ENCODE data around the gene MYH2.

MYH2 gene

DNA sequence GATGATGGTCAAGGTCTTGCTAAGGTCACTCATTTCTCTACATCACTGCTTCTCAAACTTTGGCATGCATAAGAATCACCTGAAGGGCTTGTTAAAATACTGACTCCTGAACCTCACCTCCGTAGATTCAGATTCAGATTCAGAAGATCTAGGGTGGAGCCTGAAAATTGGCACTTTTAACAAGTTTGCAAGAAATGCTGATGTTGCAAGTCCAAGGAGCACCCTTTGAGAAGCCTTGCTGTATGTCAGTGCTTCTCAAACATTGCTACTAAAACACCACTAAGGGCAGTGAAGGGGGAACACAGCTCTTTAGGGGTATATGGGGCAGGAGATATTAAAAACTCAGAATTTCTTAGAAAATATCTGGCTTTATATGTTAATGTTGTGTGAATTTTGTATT lies 17.4 kb downstream of the MYH2 start:
- no peak for DNase-seq (ENCODE audit: low read depth)
- TF ChIP-seq, protein P1, sequence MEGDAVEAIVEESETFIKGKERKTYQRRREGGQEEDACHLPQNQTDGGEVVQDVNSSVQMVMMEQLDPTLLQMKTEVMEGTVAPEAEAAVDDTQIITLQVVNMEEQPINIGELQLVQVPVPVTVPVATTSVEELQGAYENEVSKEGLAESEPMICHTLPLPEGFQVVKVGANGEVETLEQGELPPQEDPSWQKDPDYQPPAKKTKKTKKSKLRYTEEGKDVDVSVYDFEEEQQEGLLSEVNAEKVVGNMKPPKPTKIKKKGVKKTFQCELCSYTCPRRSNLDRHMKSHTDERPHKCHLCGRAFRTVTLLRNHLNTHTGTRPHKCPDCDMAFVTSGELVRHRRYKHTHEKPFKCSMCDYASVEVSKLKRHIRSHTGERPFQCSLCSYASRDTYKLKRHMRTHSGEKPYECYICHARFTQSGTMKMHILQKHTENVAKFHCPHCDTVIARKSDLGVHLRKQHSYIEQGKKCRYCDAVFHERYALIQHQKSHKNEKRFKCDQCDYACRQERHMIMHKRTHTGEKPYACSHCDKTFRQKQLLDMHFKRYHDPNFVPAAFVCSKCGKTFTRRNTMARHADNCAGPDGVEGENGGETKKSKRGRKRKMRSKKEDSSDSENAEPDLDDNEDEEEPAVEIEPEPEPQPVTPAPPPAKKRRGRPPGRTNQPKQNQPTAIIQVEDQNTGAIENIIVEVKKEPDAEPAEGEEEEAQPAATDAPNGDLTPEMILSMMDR (conservative IDR thresholded peaks at IDR 0.05; ENCODE audit: low read length) = no peak
- H3K4me3 ChIP-seq (ENCODE audit: low read length) = no peak overlapping the region

DNA sequence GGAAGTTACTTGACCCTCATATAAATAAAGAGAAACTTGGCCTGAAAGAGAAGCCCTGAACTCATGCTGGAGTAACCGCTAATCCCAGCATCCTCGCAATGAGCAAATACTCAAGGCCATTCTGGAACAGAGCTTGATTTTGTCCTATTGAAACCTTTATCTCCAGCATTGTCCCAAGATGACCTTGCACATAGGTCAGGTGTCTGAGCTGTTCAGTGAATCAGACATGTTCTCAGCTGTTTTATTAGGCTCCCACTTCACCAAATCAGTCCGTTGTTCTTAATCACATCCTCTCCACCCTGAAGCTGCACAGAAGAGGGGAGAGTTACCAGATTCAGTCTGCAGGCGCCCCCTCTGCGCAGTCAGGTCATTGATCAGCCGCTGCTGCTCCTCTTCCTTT lies 22.0 kb downstream of the MYH2 start:
- TF ChIP-seq, protein P1 (conservative IDR thresholded peaks at IDR 0.05; ENCODE audit: low read length) = no peak
- H3K4me3 ChIP-seq (ENCODE audit: low read length) = no peak overlapping the region
- no peak for DNase-seq (ENCODE audit: low read depth)

DNA sequence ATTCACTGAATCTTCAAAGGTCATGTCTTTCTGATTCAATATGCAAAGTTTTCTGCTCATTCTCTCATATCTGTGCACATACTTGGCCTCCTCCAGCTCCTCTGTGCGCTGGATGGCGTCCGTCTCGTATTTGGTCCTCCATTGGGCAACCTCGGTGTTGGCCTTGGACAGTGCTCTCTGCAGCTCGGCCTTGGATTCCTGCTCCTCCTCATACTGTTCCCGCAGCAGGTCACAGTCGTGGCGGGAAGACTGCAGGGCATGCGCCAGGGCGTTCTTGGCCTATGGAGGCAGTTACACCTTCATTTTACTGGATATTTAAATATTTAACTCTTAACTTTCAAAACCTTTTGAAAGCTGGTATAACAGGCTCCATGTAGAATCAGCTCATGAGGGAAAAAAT lies 22.9 kb downstream of the MYH2 start:
- DNase-seq (ENCODE audit: low read depth) = no peak
- TF ChIP-seq, protein P1 (conservative IDR thresholded peaks at IDR 0.05; ENCODE audit: low read length) = no peak
- H3K4me3 ChIP-seq (ENCODE audit: low read length) = no peak overlapping the region

DNA sequence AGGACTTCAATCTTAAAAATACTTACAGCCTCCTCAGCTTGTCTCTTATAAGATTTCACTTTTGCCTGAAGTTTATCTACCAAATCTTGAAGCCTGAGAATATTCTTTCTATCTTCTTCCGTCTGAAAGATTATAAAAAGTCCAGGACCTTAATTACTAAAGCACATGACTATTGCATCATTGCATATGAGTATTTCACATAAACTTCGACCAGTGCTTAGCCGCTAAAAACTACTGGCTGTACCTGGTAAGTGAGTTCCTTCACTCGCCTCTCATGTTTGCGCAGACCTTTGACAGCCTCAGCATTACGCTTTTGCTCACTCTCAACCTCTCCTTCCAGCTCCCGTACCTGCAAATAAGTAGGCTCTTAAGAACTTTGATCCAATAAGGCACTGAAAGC lies 26.4 kb downstream of the MYH2 start:
- TF ChIP-seq, protein P1 (conservative IDR thresholded peaks at IDR 0.05; ENCODE audit: low read length) = no peak
- H3K4me3 ChIP-seq (ENCODE audit: low read length) = no peak overlapping the region
- no peak for DNase-seq (ENCODE audit: low read depth)

DNA sequence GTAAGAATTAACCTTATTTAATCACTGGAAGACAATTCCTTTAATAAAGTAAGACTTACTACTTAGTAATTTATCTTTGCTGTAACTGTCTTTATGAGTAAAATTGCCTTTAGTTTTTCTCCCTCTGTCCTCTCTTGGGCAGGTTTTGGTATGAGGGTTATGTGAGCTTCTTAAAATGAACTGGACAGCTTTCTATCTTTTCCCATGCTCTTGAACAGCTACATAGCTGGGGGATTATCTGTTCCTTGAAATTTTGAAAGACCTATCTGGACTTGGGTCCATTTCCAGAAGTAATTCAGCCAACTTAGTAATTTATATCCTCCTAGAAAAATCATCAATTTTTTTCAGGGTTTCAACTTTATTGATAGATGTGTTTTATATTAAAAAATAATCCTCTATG lies 27.5 kb downstream of the MYH2 start:
- TF ChIP-seq, protein P1 (conservative IDR thresholded peaks at IDR 0.05; ENCODE audit: low read length) = no peak
- no peak for DNase-seq (ENCODE audit: low read depth)
- no peak overlapping the region for H3K4me3 ChIP-seq (ENCODE audit: low read length)

DNA sequence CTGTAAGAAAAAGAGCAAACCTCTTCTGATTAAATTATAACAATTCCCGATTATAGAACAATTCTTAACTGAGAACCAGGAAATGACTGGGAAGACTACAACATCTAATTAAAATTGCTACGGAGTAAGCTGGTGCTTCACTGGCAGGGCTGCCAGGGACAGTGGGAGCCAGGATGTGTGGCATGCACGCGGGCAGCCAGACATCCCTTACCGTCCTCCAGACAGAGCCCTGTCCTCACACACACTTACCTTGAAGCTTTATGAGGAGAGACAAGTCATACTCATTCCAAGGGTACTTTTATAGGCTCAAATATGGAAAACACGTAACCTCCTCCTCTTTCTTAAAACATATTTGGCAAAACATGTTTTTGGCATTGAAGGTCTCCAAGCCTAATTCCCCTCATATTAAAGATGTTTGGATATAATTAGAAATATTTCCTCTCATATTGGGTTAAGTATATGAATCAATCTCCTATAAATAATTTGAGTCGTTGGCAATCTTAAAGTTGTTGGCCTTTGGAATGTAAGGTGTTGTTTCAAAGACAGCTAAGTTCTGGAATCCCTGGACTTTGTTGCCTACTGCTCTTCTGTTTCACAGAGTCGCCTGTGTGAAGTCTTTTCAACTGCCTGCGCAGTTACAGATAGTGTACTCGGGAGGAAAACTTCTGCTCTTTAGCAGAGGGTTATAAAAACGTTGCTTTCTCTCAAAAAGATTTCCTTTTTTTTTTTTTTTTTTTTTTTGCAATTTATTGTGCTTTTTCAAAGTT lies 31.0 kb downstream of the MYH2 start, which contains the start of gene MYH1:
Gene MYH1 (minus strand): TSS at position 272 of the 767 bp plus-strand sequence. CDS start 1,900 bp downstream, outside the sequence.
- no peak for DNase-seq (ENCODE audit: low read depth)
- no peak within 1 kb of the TSS for H3K4me3 ChIP-seq (ENCODE audit: low read length)
- TF ChIP-seq, protein P1 (conservative IDR thresholded peaks at IDR 0.05; ENCODE audit: low read length) = no peak

DNA sequence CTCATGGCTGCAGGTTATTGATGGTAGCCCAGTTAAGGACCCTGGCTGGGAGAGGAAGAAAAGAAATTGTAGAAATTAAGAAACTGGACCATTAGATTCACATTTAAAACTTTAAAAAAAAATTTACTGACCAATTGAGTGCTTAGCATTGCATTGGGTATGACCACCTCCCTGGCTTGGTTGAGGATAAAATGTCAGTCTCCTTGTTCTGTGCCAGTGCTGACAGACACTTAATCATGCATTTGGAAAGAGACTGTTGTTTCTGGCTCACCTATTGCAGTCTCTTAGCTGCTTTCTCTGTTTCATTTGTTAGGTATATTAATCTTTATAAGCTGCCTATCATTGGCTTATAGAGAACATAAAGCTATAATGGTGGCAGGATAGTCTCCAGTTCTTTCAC lies 32.8 kb downstream of the MYH2 start:
- no peak for DNase-seq (ENCODE audit: low read depth)
- H3K4me3 ChIP-seq (ENCODE audit: low read length) = no peak overlapping the region
- TF ChIP-seq, protein P1 (conservative IDR thresholded peaks at IDR 0.05; ENCODE audit: low read length) = no peak
